GM18526 (cell line): Measurements from ENCODE around the gene KLRC4.

Experiments used
- POLR2A ChIP-seq: IDR thresholded peaks from 3 replicates; pipeline ENCODE4 v1.6.1; 2011; ENCODE audit not compliant: insufficient read length; ENCODE audit errors: extremely low read depth

KLRC4 gene

DNA sequence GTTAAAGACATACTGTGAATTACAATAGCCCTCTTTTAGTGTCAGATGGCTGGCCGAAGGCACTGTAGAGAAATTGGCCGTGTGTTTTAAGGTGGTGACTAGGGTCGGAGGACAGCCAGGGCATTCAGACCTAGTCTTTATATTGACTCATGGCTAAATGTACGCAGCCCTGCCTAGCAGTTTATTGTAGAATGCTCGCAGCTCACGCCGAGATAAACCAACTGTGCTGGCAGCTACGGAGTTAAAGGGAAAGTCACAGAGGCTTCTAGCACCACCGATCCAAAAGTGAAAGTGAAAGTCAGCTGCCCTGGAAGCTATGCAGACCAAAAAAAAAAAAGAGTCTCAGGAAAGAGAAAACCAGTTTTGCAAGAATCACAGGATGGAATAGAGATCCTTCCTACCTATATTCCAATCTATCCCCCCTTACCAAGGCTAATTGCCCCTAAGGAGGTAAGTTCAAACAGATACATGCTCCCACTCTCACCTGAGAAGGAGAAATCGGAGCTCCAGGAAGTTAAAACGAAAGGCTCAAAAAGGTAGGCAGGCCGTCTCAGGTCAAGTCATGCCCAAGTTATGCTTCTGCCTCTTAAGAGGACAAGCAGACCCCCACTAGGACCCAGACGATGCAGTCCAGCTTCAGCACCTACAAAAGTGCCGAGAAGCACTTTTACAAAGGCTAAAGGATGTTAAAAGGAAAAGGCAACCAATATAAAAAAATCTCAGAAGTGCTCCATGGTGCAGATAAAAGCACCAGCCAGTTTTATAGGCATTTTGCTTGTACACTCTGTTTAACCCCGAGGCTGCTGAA is 44.5 kb downstream of the KLRC4 start:
- no peak for TF ChIP-seq POLR2A

DNA sequence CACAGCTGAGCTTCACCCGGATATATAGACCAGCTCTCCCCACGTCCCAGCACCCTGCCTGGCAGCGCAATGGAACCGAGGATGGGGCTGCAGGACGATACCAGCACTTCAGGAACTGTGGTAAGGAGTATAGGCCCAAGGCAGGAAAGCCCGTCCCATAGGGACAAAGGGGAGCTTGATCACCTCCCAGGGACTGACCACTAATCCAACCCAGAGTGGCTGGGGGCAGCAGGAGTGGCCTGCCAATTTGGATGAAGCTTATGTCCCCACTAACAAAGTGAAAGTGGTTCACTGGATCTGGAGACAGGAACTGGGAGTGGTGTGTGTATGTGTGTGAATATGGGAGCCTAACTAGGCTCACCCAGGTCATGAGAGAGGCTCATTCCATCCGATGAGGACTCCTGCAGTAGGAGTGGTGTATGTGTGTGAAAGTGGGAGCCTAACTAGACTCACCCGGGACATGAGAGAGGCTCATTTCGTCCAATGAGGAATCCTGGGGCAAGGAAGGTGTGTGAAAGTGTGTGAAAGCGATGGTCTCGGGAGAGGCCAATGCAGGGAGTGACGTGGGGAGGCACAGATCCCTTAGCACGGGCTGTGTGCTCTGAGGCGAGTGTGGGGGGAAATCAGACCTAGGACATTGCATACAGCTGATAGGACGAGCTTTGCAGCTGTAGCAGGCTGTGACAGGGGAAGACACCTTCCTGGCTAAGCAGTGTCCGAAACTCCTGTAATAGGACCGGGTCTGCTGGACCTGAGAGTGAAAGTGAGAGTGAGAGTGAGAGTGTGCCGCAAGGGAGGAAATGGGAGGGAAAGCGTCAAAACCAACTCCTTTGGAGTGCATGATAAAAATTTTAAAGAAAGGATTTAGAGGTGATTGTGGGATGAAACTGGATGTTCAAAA is 45.4 kb downstream of the KLRC4 start:
- no peak for TF ChIP-seq POLR2A

DNA sequence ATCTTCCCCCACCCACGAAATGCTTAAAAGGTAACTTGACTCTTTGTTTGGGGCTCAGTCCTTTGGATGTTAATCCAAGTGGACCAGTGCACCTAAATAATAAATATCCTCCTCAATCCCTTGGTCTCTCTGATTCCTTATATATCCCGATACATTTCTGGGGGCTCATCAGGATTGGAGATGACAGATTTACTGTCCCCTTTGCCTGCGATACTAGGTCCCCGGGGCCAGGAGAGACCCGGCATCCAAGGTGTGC is 46.0 kb downstream of the KLRC4 start:
- TF ChIP-seq POLR2A: no peak

DNA sequence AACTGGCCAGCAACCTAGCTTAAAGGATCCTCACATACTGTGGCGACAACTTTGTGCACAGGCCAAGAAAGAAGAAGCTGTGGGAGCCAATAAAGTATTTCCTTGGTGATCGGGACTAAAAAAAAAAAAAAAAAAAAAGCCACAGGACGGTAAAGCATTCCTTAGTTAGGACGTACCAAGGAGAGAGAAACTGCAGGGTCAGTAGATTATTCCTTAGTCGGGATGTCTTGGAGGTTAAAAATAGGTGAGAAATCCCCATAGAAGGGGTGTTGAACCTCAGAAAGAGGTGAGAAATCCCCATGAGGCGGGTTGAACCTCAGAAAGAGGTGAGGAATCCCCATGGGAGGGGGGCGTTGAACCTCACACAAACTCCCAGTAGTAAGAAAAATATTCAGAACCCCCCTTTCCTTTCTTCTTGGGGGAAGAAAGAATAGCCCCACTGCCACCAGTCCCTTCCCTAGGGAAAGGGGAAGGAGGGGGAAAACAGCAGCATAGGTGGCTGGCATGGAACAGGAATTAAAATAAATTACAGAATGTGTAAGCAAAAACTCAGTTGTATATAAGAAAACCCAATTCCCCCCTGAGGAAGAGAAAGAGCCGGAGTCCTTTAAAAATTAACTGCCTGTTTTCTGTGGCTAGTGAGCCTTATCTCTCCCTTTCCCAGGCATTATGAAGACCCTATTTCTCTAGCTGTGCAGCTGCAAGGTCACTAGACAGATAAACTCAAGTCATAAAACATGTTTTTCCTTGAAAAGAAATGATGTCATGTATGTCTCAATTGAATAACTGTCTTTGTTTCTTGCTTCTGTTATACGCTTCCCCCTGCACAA is 46.5 kb downstream of the KLRC4 start:
- no peak for TF ChIP-seq POLR2A

DNA sequence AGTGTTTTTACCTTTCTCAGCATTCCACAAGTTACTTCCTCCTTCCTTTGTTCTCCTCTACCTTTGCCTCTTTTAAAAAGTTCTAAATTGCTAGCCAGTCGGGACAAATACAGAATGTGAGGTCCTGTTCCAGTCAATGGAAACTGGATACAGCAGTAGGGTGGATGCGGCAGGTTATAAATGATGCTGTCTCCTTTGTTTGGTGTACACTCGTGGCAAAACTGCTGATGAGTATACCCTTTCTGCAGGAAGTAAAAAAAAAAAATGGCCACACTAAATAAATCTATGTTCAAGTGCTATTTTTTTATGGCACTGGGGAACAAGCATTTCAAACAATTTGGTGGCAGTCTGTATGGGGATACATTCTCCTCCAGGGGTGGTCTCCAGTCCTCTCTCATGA is 47.2 kb downstream of the KLRC4 start:
- no peak for TF ChIP-seq POLR2A

DNA sequence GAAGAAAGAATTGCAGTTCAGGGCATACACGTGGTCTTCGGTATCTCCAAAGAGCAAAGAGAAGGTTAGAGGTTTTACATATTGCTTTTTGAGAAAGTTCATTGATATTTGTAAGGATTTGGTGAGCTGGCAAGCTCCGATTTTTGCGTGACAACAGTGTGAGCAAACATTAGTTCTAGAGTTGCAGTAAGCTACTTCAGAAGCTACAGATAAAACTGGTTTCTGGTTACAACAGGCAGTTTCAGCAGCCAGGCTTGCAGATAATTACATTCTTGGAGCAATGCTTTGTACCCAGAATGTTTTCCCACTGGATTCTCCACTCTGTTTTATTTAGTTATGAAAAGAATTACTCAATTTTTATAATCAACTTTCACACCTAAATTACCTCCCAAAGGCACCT is 47.9 kb downstream of the KLRC4 start:
- no peak for TF ChIP-seq POLR2A

DNA sequence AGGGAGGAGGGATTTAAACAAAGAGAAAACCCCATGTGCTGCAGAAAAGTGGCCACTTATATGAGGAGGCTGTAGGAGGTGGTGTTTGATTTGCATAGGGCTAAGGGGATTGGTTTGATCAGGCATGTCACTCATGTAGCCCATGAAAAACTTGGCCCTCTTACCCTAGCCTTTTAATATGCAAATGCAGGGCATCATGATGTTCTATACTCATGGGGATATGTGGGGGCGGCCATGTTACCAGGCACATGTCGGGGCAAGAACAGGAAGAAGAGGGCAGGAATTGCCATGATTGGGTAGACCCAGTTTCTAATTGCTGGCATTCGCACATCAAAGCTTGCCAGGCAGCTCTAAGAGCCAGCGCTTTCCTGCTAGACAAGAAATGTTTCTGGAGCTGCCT is 48.5 kb downstream of the KLRC4 start:
- no peak for TF ChIP-seq POLR2A

DNA sequence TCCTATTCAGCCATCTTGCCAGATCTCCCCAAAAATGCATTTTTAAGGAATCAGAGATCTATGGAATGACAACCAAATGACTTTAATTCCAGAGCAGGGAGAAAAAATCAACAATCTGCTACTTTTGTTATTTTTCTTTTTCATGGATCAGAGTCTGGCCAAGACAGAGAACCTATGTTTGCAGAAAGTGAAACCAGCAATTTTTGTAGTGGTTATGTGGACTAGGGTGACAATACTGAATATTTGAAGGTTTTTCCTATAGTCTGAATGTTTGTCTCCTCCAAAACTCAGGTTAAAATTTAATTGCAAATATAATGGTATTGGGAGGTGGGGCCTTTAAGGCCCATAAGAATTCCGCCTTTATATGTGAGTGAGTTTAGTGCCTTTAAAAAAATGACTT is 50.6 kb downstream of the KLRC4 start:
- TF ChIP-seq POLR2A: no peak

DNA sequence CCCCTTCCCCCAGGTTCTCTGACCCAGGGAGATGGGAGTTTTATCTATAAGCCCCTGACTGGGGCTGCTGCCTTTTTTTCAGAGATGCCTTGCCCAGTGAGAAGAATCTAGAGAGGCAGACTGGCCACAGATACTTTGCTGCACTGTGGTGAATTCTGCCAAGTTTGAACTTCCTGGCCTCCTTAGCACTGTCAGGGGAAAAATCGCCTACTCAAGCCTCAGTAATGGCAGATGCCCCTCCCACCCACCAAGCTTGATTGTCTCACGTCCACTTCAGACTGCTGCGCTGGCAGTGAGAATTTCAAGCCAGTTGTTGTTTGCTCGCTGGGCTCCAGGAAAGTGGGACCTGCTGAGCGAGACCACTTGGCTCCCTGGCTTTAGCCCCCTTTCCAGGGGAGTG is 51.4 kb downstream of the KLRC4 start:
- no peak for TF ChIP-seq POLR2A
